ENCODE data around the gene RTL1. TPM values are rescaled to one million over a fixed set of nuclear protein-coding genes. Genes with fewer than 3 reads are reported as not detected.

The RTL1 gene
- total RNA-seq, 1 experiment from 2014 or later = not detected

GRCh38 chr14:100838493-100839314 is 64.8 kb downstream of the RTL1 start:
- Histone ChIP-seq H3K79me2 (ENCODE audit: low read length) (no peaks in the 10 kb centered on the region), H3K9me2 (replicated peaks; ENCODE audit: low read length) (no peaks in the 10 kb centered on the region), H4K20me1 (ENCODE audit: low read length) (no peaks in the 10 kb centered on the region), H3K27ac (ENCODE audit: low read length) (no peak overlapping the region), H3K9ac (ENCODE audit: low read length) (no peak overlapping the region), H3K4me3 (ENCODE audit: low read length) (no peak overlapping the region), H3K36me3 (ENCODE audit: low read depth, low read length) (no peaks in the 10 kb centered on the region), H3K9me3 (ENCODE audit: low read length) (no peaks in the 10 kb centered on the region), H3K27me3 (ENCODE audit: low read length) (peaks cover 16% of the 10 kb centered on the region; the same call in 1 of the 2 replicates), H3F3A (ENCODE audit: low read length, unreplicated experiment) (no peaks in the 10 kb centered on the region), H2AFZ (ENCODE audit: low read length) (no peak overlapping the region), H3K4me2 (ENCODE audit: low read length) (no peak overlapping the region), H3K4me1 (ENCODE audit: insufficient read depth, low read length) (no peaks in the 10 kb centered on the region)
- no TSS peak for BruUV-seq (replicated peaks)
- CTCF ChIA-PET = no interaction called here
- POLR2A ChIA-PET (ENCODE audit: unreplicated experiment) = no interaction called here
- intact Hi-C loops (cut with micrococcal nuclease) = no loop called here
- TF ChIP-seq EZH2 (IDR thresholded peaks at IDR 0.05; ENCODE audit: low read length, unreplicated experiment) (no peak), EZH2phosphoT487 (IDR thresholded peaks at IDR 0.05; ENCODE audit: borderline replicate concordance, low read length) (no peak), CTCF (conservative IDR thresholded peaks at IDR 0.05; ENCODE audit: low read depth, low read length) (no peak)
- DNase-seq (no peak), ATAC-seq (no peak)

GRCh38 chr14:100837805-100838350 is 65.6 kb downstream of the RTL1 start:
- no peak overlapping the region for H3K9ac ChIP-seq (ENCODE audit: low read length)
- no peaks in the 10 kb centered on the region for H3K79me2 ChIP-seq (ENCODE audit: low read length)
- DNase-seq (no peak), ATAC-seq (no peak)
- no peaks in the 10 kb centered on the region for H4K20me1 ChIP-seq (ENCODE audit: low read length)
- no peaks in the 10 kb centered on the region for H3K9me2 ChIP-seq (replicated peaks; ENCODE audit: low read length)
- no peak overlapping the region for H3K4me2 ChIP-seq (ENCODE audit: low read length)
- CTCF ChIA-PET = no interaction called here
- peaks cover 16% of the 10 kb centered on the region; the same call in 1 of the 2 replicates for H3K27me3 ChIP-seq (ENCODE audit: low read length)
- no peak for TF ChIP-seq EZH2 (IDR thresholded peaks at IDR 0.05; ENCODE audit: low read length, unreplicated experiment)
- no peak for TF ChIP-seq EZH2phosphoT487 (IDR thresholded peaks at IDR 0.05; ENCODE audit: borderline replicate concordance, low read length)
- no peak for TF ChIP-seq CTCF (conservative IDR thresholded peaks at IDR 0.05; ENCODE audit: low read depth, low read length)
- H3K4me1 ChIP-seq (ENCODE audit: insufficient read depth, low read length) = no peaks in the 10 kb centered on the region
- H3K27ac ChIP-seq (ENCODE audit: low read length) = no peak overlapping the region
- POLR2A ChIA-PET (ENCODE audit: unreplicated experiment) = no interaction called here
- H3F3A ChIP-seq (ENCODE audit: low read length, unreplicated experiment) = no peaks in the 10 kb centered on the region
- intact Hi-C loops (cut with micrococcal nuclease) = no loop called here
- H3K4me3 ChIP-seq (ENCODE audit: low read length) = no peak overlapping the region
- H2AFZ ChIP-seq (ENCODE audit: low read length) = no peak overlapping the region
- no peaks in the 10 kb centered on the region for H3K9me3 ChIP-seq (ENCODE audit: low read length)
- BruUV-seq (replicated peaks) = no TSS peak
- H3K36me3 ChIP-seq (ENCODE audit: low read depth, low read length) = no peaks in the 10 kb centered on the region

All from PC-3 (cell line).